ENCODE data around the gene RNF31.

The RNF31 gene

GRCh38 chr14:24126939-24127338 is 20.4 kb upstream of the RNF31 start:
- Histone ChIP-seq H2AFZ (ENCODE audit: low read depth, low read length) (no peak overlapping the region), H3K27me3 (ENCODE audit: low read depth, low read length) (no peaks in the 10 kb centered on the region), H3K27ac (ENCODE audit: low read length) (no peak overlapping the region), H3K4me3 (ENCODE audit: low read length) (no peak overlapping the region), H4K20me1 (ENCODE audit: insufficient read depth, low read length) (no peaks in the 10 kb centered on the region), H3K9ac (ENCODE audit: low read length) (no peak overlapping the region), H3K9me3 (ENCODE audit: insufficient read depth, low read length) (no peaks in the 10 kb centered on the region), H3K36me3 (replicated peaks; ENCODE audit: low read depth, low read length) (peaks cover 13% of the 10 kb centered on the region), H3K79me2 (ENCODE audit: low read length) (no peaks in the 10 kb centered on the region), H3K4me2 (ENCODE audit: low read length) (no peak overlapping the region), H3K4me1 (ENCODE audit: low read length) (peaks cover 32% of the 10 kb centered on the region)
- TF ChIP-seq CTCF (IDR thresholded peaks at IDR 0.05; ENCODE audit: low read depth, low read length): no peak
- TF ChIP-seq EZH2phosphoT487 (IDR thresholded peaks at IDR 0.05; ENCODE audit: low read depth): no peak

GRCh38 chr14:24127673-24128072 is 19.6 kb upstream of the RNF31 start:
- no peaks in the 10 kb centered on the region for H3K9me3 ChIP-seq (ENCODE audit: insufficient read depth, low read length)
- H3K9ac ChIP-seq (ENCODE audit: low read length): no peak overlapping the region
- no peak overlapping the region for H3K27ac ChIP-seq (ENCODE audit: low read length)
- H3K4me3 ChIP-seq (ENCODE audit: low read length): no peak overlapping the region
- peaks cover 32% of the 10 kb centered on the region for H3K4me1 ChIP-seq (ENCODE audit: low read length)
- no peaks in the 10 kb centered on the region for H3K79me2 ChIP-seq (ENCODE audit: low read length)
- TF ChIP-seq CTCF (IDR thresholded peaks at IDR 0.05; ENCODE audit: low read depth, low read length): no peak
- no peak for TF ChIP-seq EZH2phosphoT487 (IDR thresholded peaks at IDR 0.05; ENCODE audit: low read depth)
- H4K20me1 ChIP-seq (ENCODE audit: insufficient read depth, low read length): no peaks in the 10 kb centered on the region
- H3K27me3 ChIP-seq (ENCODE audit: low read depth, low read length): no peaks in the 10 kb centered on the region
- peaks cover 10% of the 10 kb centered on the region for H3K36me3 ChIP-seq (replicated peaks; ENCODE audit: low read depth, low read length)
- H2AFZ ChIP-seq (ENCODE audit: low read depth, low read length): no peak overlapping the region
- H3K4me2 ChIP-seq (ENCODE audit: low read length): no peak overlapping the region

- Histone ChIP-seq H3K27me3 (ENCODE audit: low read depth, low read length) (no peaks in the 10 kb centered on the region), H3K4me3 (ENCODE audit: low read length) (no peak overlapping the region), H3K79me2 (ENCODE audit: low read length) (no peaks in the 10 kb centered on the region), H3K36me3 (replicated peaks; ENCODE audit: low read depth, low read length) (no peaks in the 10 kb centered on the region), H3K4me1 (ENCODE audit: low read length) (peaks cover 14% of the 10 kb centered on the region), H2AFZ (ENCODE audit: low read depth, low read length) (no peak overlapping the region), H3K9me3 (ENCODE audit: insufficient read depth, low read length) (no peaks in the 10 kb centered on the region), H3K27ac (ENCODE audit: low read length) (no peak overlapping the region), H3K4me2 (ENCODE audit: low read length) (no peak overlapping the region), H3K9ac (ENCODE audit: low read length) (no peak overlapping the region), H4K20me1 (ENCODE audit: insufficient read depth, low read length) (no peaks in the 10 kb centered on the region)
- no peak for TF ChIP-seq CTCF (IDR thresholded peaks at IDR 0.05; ENCODE audit: low read depth, low read length)
- TF ChIP-seq EZH2phosphoT487 (IDR thresholded peaks at IDR 0.05; ENCODE audit: low read depth): no peak
Observed at GRCh38 chr14:24129410-24129998, 17.8 kb upstream of the RNF31 start.

GRCh38 chr14:24130380-24130716 is 16.9 kb upstream of the RNF31 start, which contains the start of gene FITM1:
Gene FITM1 (plus strand): TSS chr14:24130659. CDS start chr14:24131564, 905 bp downstream.
- Histone ChIP-seq H4K20me1 (ENCODE audit: insufficient read depth, low read length) (no peaks in the 10 kb centered on the region), H3K27ac (ENCODE audit: low read length) (peak within 1 kb of the TSS; percentile 50), H2AFZ (ENCODE audit: low read depth, low read length) (0 out of 2 replicates have a peak within 1 kb of the TSS, but pooled peaks have one; percentile 19), H3K9me3 (ENCODE audit: insufficient read depth, low read length) (no peaks in the 10 kb centered on the region), H3K27me3 (ENCODE audit: low read depth, low read length) (no peaks in the 10 kb centered on the region), H3K4me1 (ENCODE audit: low read length) (peaks cover 18% of the 10 kb centered on the region), H3K36me3 (replicated peaks; ENCODE audit: low read depth, low read length) (no peaks in the 10 kb centered on the region), H3K79me2 (ENCODE audit: low read length) (no peaks in the 10 kb centered on the region), H3K4me2 (ENCODE audit: low read length) (peak within 1 kb of the TSS; percentile 44), H3K4me3 (ENCODE audit: low read length) (no peak within 1 kb of the TSS; the same call in 1 of the 2 replicates), H3K9ac (ENCODE audit: low read length) (peak within 1 kb of the TSS; percentile 33; the same call in 1 of the 2 replicates)
- TF ChIP-seq EZH2phosphoT487 (IDR thresholded peaks at IDR 0.05; ENCODE audit: low read depth) (no peak), CTCF (IDR thresholded peaks at IDR 0.05; ENCODE audit: low read depth, low read length) (no peak)

Measured in OCI-LY3 (cell line).